Measurements from ENCODE around the gene SMAP2.

DNA sequence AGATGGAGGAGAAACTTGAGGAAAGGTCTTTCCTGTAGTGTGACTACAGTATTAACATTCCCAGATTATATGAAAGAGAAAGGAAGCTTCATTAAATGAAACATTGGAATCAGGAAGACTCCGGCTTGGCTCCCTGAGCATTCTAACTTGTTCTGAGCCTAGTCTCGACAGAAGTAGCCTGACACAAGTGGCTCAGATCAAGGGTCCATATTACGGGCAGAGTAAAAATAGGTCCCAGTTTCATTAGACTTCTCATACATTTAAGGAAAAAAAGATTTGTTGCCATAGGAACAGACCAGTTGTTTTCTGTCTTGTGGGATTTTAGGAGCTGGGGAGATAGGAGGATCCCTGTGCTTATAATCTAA, 12.8 kb downstream of the SMAP2 start:
- TF ChIP-seq EZH2 (optimal IDR thresholded peaks at IDR 0.05; ENCODE audit: low read depth, low read length), result no peak
- TF ChIP-seq, protein P1, sequence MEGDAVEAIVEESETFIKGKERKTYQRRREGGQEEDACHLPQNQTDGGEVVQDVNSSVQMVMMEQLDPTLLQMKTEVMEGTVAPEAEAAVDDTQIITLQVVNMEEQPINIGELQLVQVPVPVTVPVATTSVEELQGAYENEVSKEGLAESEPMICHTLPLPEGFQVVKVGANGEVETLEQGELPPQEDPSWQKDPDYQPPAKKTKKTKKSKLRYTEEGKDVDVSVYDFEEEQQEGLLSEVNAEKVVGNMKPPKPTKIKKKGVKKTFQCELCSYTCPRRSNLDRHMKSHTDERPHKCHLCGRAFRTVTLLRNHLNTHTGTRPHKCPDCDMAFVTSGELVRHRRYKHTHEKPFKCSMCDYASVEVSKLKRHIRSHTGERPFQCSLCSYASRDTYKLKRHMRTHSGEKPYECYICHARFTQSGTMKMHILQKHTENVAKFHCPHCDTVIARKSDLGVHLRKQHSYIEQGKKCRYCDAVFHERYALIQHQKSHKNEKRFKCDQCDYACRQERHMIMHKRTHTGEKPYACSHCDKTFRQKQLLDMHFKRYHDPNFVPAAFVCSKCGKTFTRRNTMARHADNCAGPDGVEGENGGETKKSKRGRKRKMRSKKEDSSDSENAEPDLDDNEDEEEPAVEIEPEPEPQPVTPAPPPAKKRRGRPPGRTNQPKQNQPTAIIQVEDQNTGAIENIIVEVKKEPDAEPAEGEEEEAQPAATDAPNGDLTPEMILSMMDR (IDR thresholded peaks at IDR 0.05; ENCODE audit: low read length), result no peak

Data from MM.1S (cell line).